Measurements from ENCODE around the gene SP5.

DNA sequence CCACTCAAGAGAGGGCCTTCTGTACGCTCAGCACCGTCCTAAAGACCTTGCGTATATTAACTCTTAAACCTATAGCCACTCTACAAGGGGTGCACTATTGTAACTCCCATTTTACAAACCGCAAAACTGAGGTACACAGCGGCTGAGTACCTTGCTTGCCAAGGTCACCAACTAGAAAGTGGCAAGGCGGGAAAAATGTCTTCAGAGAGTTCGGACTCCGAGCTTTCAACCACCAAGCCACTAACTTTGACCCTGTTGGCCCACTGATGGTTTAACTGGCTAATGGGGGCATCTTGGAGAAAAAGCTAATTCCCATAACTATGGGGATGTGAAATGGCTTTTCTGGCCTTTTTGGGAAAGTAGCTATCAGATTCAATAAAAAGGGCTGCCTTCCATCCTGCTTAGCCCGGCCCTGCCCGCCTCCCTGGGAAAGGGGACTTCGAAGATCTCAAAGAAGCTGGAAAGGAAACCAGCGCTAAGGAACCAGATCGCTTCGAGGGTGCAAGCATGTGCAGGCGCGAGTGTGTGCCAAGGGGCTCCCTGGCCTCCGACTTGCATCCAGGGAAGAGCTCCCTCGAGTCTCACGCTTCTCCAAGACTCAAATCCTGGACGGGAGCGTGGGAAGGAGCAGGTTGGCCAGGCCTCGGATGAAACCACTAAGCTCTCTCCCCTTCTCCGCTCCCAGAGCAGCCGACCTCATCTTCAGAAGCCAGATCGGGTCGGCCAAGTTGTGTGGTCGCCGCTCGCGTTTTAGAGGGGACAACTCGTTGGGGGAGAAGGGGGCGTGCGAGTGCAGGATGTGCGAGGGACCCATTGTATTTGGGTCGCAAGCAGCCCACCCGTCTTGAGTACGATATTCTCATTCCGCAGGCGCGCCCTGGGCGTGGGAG, 2.2 kb upstream of the SP5 start:
- TF ChIP-seq, protein P1, sequence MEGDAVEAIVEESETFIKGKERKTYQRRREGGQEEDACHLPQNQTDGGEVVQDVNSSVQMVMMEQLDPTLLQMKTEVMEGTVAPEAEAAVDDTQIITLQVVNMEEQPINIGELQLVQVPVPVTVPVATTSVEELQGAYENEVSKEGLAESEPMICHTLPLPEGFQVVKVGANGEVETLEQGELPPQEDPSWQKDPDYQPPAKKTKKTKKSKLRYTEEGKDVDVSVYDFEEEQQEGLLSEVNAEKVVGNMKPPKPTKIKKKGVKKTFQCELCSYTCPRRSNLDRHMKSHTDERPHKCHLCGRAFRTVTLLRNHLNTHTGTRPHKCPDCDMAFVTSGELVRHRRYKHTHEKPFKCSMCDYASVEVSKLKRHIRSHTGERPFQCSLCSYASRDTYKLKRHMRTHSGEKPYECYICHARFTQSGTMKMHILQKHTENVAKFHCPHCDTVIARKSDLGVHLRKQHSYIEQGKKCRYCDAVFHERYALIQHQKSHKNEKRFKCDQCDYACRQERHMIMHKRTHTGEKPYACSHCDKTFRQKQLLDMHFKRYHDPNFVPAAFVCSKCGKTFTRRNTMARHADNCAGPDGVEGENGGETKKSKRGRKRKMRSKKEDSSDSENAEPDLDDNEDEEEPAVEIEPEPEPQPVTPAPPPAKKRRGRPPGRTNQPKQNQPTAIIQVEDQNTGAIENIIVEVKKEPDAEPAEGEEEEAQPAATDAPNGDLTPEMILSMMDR (IDR thresholded peaks at IDR 0.05; ENCODE audit: poor library complexity), result no peak
- no peak for TF ChIP-seq EZH2phosphoT487 (IDR thresholded peaks at IDR 0.05; ENCODE audit: low read depth, severe bottlenecking, unreplicated experiment)
